ENCODE measurements around the gene ABHD8. TPM values are rescaled to one million over a fixed set of nuclear protein-coding genes. Genes with fewer than 3 reads are reported as not detected.

Gene ABHD8
- total RNA-seq, 1 donor, result 13.8 TPM

- peak overlapping the region; percentile 99 for H3K4me3 ChIP-seq (ENCODE audit: low read depth, low read length)
- TF ChIP-seq CTCF (IDR thresholded peaks at IDR 0.05; ENCODE audit: insufficient read depth, low read depth, low read length), result no peak
- DNase-seq (ENCODE audit: low read depth), result no peak
Measured at GRCh38 chr19:17338433-17339078, 35.3 kb upstream of the ABHD8 start.

GRCh38 chr19:17337675-17338432 lies 34.6 kb upstream of the ABHD8 start:
- no peak for TF ChIP-seq CTCF (IDR thresholded peaks at IDR 0.05; ENCODE audit: insufficient read depth, low read depth, low read length)
- no peak for DNase-seq (ENCODE audit: low read depth)

GRCh38 chr19:17336872-17337674 lies 33.8 kb upstream of the ABHD8 start, which contains the start of gene GTPBP3:
Gene GTPBP3, plus strand, starts transcription at chr19:17337553. Its CDS starts 59 bp downstream, at chr19:17337612.
- no peak for TF ChIP-seq CTCF (IDR thresholded peaks at IDR 0.05; ENCODE audit: insufficient read depth, low read depth, low read length)
- H3K4me3 ChIP-seq (ENCODE audit: low read depth, low read length), result peak within 1 kb of the TSS; percentile 99
- DNase-seq (ENCODE audit: low read depth), result peak; percentile 97

More at GRCh38 chr19:17337675-17338432, 34.6 kb upstream of the ABHD8 start:
- peak overlapping the region; percentile 99 for H3K4me3 ChIP-seq (ENCODE audit: low read depth, low read length)

GRCh38 chr19:17335575-17335974 lies 32.4 kb upstream of the ABHD8 start:
- no peak overlapping the region for H3K4me3 ChIP-seq (ENCODE audit: low read depth, low read length)
- TF ChIP-seq CTCF (IDR thresholded peaks at IDR 0.05; ENCODE audit: insufficient read depth, low read depth, low read length), result no peak
- DNase-seq (ENCODE audit: low read depth), result no peak

GRCh38 chr19:17334414-17335409 lies 31.5 kb upstream of the ABHD8 start, which contains the start of gene ANO8:
Gene ANO8, minus strand, starts transcription at chr19:17334855. Its CDS starts 185 bp downstream, at chr19:17334670.
- DNase-seq (ENCODE audit: low read depth), result peak; percentile 98
- peak within 1 kb of the TSS; percentile 73 for H3K4me3 ChIP-seq (ENCODE audit: low read depth, low read length)
- no peak for TF ChIP-seq CTCF (IDR thresholded peaks at IDR 0.05; ENCODE audit: insufficient read depth, low read depth, low read length)

Measured in fibroblast of villous mesenchyme (primary cell).